Measurements from ENCODE around the gene TSC1. TPM values are rescaled to one million over a fixed set of nuclear protein-coding genes. Genes with fewer than 3 reads are reported as not detected.

Gene TSC1
- polyA plus RNA-seq, 3 donors: 3.3 to 43.0 (median 5.8) TPM

DNA sequence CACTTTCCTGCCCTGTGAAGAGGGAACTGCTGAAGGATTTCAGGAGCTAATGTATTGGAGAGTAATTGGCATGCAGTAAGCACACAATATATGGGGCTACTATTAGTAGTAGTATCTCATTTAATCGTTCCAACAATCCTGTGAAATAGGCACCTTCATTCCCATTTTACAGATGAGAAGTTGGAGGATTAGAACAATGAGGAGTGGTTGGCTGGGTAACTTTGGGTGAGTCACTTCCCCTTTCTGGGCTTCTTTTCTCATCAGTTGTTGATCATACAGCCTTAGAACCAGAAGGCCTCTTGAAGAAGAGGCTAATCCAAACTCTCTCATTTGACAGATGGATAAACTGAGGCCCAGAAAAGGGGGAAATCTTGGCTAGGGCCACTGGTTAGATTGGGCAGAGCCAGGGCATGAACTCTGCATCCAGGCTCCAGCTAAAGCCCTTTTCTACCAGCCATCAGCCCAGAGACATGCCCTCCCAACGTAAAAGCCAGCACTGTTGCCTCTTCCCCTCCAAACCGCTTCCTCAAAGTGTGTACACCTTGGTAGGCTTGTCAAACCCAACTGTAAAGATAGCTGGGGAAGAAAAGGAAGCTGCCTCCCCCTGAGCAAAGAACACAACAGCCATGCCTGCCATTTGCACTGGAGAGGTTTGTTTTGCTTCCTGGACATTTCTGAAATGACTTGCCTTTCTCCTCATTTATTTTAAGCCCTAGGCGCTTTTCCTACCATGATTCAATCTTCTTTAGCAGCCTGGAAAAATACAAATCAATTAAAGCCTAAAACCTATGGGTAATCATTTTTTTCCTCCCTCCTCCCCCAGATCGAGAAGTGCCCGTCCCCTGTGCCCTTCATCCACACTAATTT, 64.7 kb downstream of the TSC1 start:
- peaks cover 15% of the 10 kb centered on the region for H3K4me1 Mint-ChIP-seq
- H3K36me3 Mint-ChIP-seq: no peaks in the 10 kb centered on the region
- Histone ChIP-seq H3K9ac (ENCODE audit: insufficient read depth, low read length, poor library complexity, severe bottlenecking) (no peak overlapping the region), H3K36me3 (replicated peaks in 1 of 2; ENCODE audit: control insufficient read depth in 1 of 2, insufficient read depth in 2 of 2, low read length in 2 of 2) (no peaks in the 10 kb centered on the region), H3K27ac (ENCODE audit: low read depth in 1 of 2, low read length in 2 of 2) (no peak overlapping the region), H3K4me2 (replicated peaks; ENCODE audit: extremely low read depth, low read length, poor library complexity, severe bottlenecking) (no peak overlapping the region), H3K79me2 (ENCODE audit: insufficient read depth, low read length) (no peaks in the 10 kb centered on the region), H3K4me3 (replicated peaks in 1 of 3; ENCODE audit: low read depth in 2 of 3, low read length in 3 of 3) (no peak overlapping the region), H3K9me3 (replicated peaks in 1 of 2; ENCODE audit: control insufficient read depth in 1 of 2, insufficient read depth in 1 of 2, low read length in 2 of 2) (no peaks in the 10 kb centered on the region), H3K27me3 (ENCODE audit: control insufficient read depth in 2 of 2, insufficient read depth in 2 of 2, low read length in 2 of 2) (peaks cover 0 to 9% of the 10 kb centered on the region in 2 donors), H3K4me1 (ENCODE audit: control insufficient read depth in 1 of 2, insufficient read depth in 2 of 2, low read length in 2 of 2) (peaks cover 13 to 25% of the 10 kb centered on the region in 2 donors), H2AFZ (ENCODE audit: insufficient read depth, low read depth, low read length, poor library complexity, severe bottlenecking) (no peak overlapping the region), H4K20me1 (ENCODE audit: insufficient read depth, low read length) (no peaks in the 10 kb centered on the region)
- peaks cover 10 to 17% (median 16%) of the 10 kb centered on the region in 3 donors for H3K27me3 Mint-ChIP-seq (ENCODE audit: low read depth in 3 of 3)
- H3K27ac Mint-ChIP-seq: peak overlapping the region in 1 of 7 donors; percentile 25
- DNase-seq: peak; percentile 10 to 31 (median 15)
- no peak overlapping the region for H3K4me3 Mint-ChIP-seq
- intact Hi-C loops (cut with micrococcal nuclease): loop anchor here (2.0 to 10.0 kb wide), 3 partner anchors 209 to 797 kb away; partner anchors contain the start of genes DDX31 (in 1 of the 2) and GTF3C4 (in 1 of the 2)
- 90% methylated on average over 3 of the region's 6 CpGs for WGBS (ENCODE audit: insufficient coverage)
- peaks cover 0 to 1% (median 0%) of the 10 kb centered on the region in 7 donors for H3K9me3 Mint-ChIP-seq
- TF ChIP-seq CTCF (IDR thresholded peaks at IDR 0.05): no peak

- H3K36me3 Mint-ChIP-seq: no peaks in the 10 kb centered on the region
- H3K4me1 Mint-ChIP-seq: peaks cover 15% of the 10 kb centered on the region
- peaks cover 10 to 17% (median 16%) of the 10 kb centered on the region in 3 donors for H3K27me3 Mint-ChIP-seq (ENCODE audit: low read depth in 3 of 3)
- H3K27ac Mint-ChIP-seq: peak within 1 kb of the TSS in 5 of 7 donors; percentile 26 to 88 (median 78)
- no peaks in the 10 kb centered on the region for H4K20me1 ChIP-seq (ENCODE audit: insufficient read depth, low read length)
- peaks cover 13 to 25% of the 10 kb centered on the region in 2 donors for H3K4me1 ChIP-seq (ENCODE audit: control insufficient read depth in 1 of 2, insufficient read depth in 2 of 2, low read length in 2 of 2)
- H3K4me2 ChIP-seq (replicated peaks; ENCODE audit: extremely low read depth, low read length, poor library complexity, severe bottlenecking): peak within 1 kb of the TSS; percentile 97
- peaks cover 0 to 1% (median 0%) of the 10 kb centered on the region in 7 donors for H3K9me3 Mint-ChIP-seq
- no peaks in the 10 kb centered on the region for H3K36me3 ChIP-seq (replicated peaks in 1 of 2; ENCODE audit: control insufficient read depth in 1 of 2, insufficient read depth in 2 of 2, low read length in 2 of 2)
- peak within 1 kb of the TSS in 1 of 2 donors; percentile 73 for H3K27ac ChIP-seq (ENCODE audit: low read depth in 1 of 2, low read length in 2 of 2)
- peak in 1 of 3 donors; percentile 26 for DNase-seq
- peak within 1 kb of the TSS; percentile 100 for H2AFZ ChIP-seq (ENCODE audit: insufficient read depth, low read depth, low read length, poor library complexity, severe bottlenecking)
- H3K4me3 ChIP-seq (replicated peaks in 1 of 3; ENCODE audit: low read depth in 2 of 3, low read length in 3 of 3): peak within 1 kb of the TSS; percentile 80 to 97 (median 93)
- peak within 1 kb of the TSS; percentile 79 for H3K9ac ChIP-seq (ENCODE audit: insufficient read depth, low read length, poor library complexity, severe bottlenecking)
- intact Hi-C loops (cut with micrococcal nuclease): loop anchor here (2.0 to 10.0 kb wide), 3 partner anchors 208 to 797 kb away; partner anchors contain the start of genes DDX31 (in 1 of the 2) and GTF3C4 (in 1 of the 2)
- no peaks in the 10 kb centered on the region for H3K9me3 ChIP-seq (replicated peaks in 1 of 2; ENCODE audit: control insufficient read depth in 1 of 2, insufficient read depth in 1 of 2, low read length in 2 of 2)
- peak within 1 kb of the TSS; percentile 79 to 80 for H3K4me3 Mint-ChIP-seq
- H3K27me3 ChIP-seq (ENCODE audit: control insufficient read depth in 2 of 2, insufficient read depth in 2 of 2, low read length in 2 of 2): peaks cover 0 to 9% of the 10 kb centered on the region in 2 donors
- no peaks in the 10 kb centered on the region for H3K79me2 ChIP-seq (ENCODE audit: insufficient read depth, low read length)
- TF ChIP-seq CTCF (IDR thresholded peaks at IDR 0.05): no peak
- 34% methylated on average over 30 of the region's 42 CpGs for WGBS (ENCODE audit: insufficient coverage)
Measured at GRCh38 chr9:132878695-132879456, 65.5 kb downstream of the TSC1 start, which contains the start of gene SPACA9. SPACA9 (plus strand) TSS chr9:132878898; CDS start chr9:132883948, 5,050 bp downstream.
